ENCODE measurements around the gene TOM1L2. TPM values are rescaled to one million over a fixed set of nuclear protein-coding genes. Genes with fewer than 3 reads are reported as not detected.

Gene TOM1L2
- total and polyA plus RNA-seq, 2 donors: 33.0 to 58.7 TPM

GRCh38 chr17:17954079-17954478 is 18.1 kb downstream of the TOM1L2 start:
- DNase-seq (ENCODE audit: extremely low spot score): no peak
- Histone ChIP-seq H3K27ac (ENCODE audit: low read depth) (no peak overlapping the region), H3K36me3 (ENCODE audit: insufficient read depth) (no peaks in the 10 kb centered on the region), H3K4me3 (ENCODE audit: low read depth, low read length) (no peak overlapping the region), H3K4me1 (ENCODE audit: insufficient read depth) (peaks cover 3% of the 10 kb centered on the region)
- 99% methylated on average over 3 of the region's 3 CpGs for WGBS

GRCh38 chr17:17952691-17953090 is 19.5 kb downstream of the TOM1L2 start:
- Histone ChIP-seq H3K4me3 (ENCODE audit: low read depth, low read length) (no peak overlapping the region), H3K4me1 (ENCODE audit: insufficient read depth) (peaks cover 2% of the 10 kb centered on the region), H3K27ac (ENCODE audit: low read depth) (no peak overlapping the region), H3K36me3 (ENCODE audit: insufficient read depth) (no peaks in the 10 kb centered on the region)
- DNase-seq (ENCODE audit: extremely low spot score): no peak
- whole genome bisulfite sequencing: 95% methylated on average over 3 of the region's 3 CpGs

- Histone ChIP-seq H3K27ac (ENCODE audit: low read depth) (no peak overlapping the region), H3K4me3 (ENCODE audit: low read depth, low read length) (no peak overlapping the region), H3K4me1 (ENCODE audit: insufficient read depth) (peaks cover 2% of the 10 kb centered on the region), H3K36me3 (ENCODE audit: insufficient read depth) (no peaks in the 10 kb centered on the region)
- DNase-seq (ENCODE audit: extremely low spot score): no peak
- WGBS: 73% methylated on average over 5 of the region's 5 CpGs
These were observed 20.7 kb downstream of the TOM1L2 start for GRCh38 chr17:17951524-17951923.

- no peak for DNase-seq (ENCODE audit: extremely low spot score)
- no peak overlapping the region for H3K27ac ChIP-seq (ENCODE audit: low read depth)
- no peak overlapping the region for H3K4me3 ChIP-seq (ENCODE audit: low read depth, low read length)
- 93% methylated on average over 1 of the region's 1 CpG for WGBS
- H3K36me3 ChIP-seq (ENCODE audit: insufficient read depth): no peaks in the 10 kb centered on the region
- peaks cover 2% of the 10 kb centered on the region for H3K4me1 ChIP-seq (ENCODE audit: insufficient read depth)
These were observed 21.4 kb downstream of the TOM1L2 start for GRCh38 chr17:17950806-17951205.

GRCh38 chr17:17950347-17950746 is 21.9 kb downstream of the TOM1L2 start:
- Histone ChIP-seq H3K36me3 (ENCODE audit: insufficient read depth) (no peaks in the 10 kb centered on the region), H3K27ac (ENCODE audit: low read depth) (no peak overlapping the region), H3K4me3 (ENCODE audit: low read depth, low read length) (no peak overlapping the region), H3K4me1 (ENCODE audit: insufficient read depth) (peaks cover 2% of the 10 kb centered on the region)
- 98% methylated on average over 7 of the region's 7 CpGs for WGBS
- no peak for DNase-seq (ENCODE audit: extremely low spot score)

GRCh38 chr17:17947966-17948365 is 24.2 kb downstream of the TOM1L2 start:
- 88% methylated on average over 1 of the region's 1 CpG for WGBS
- H3K36me3 ChIP-seq (ENCODE audit: insufficient read depth): no peaks in the 10 kb centered on the region
- H3K27ac ChIP-seq (ENCODE audit: low read depth): peak overlapping the region; percentile 65
- H3K4me3 ChIP-seq (ENCODE audit: low read depth, low read length): no peak overlapping the region
- no peak for DNase-seq (ENCODE audit: extremely low spot score)
- no peaks in the 10 kb centered on the region for H3K4me1 ChIP-seq (ENCODE audit: insufficient read depth)

- 80% methylated on average over 5 of the region's 5 CpGs for whole genome bisulfite sequencing
- Histone ChIP-seq H3K36me3 (ENCODE audit: insufficient read depth) (no peaks in the 10 kb centered on the region), H3K4me3 (ENCODE audit: low read depth, low read length) (no peak overlapping the region), H3K4me1 (ENCODE audit: insufficient read depth) (no peaks in the 10 kb centered on the region), H3K27ac (ENCODE audit: low read depth) (no peak overlapping the region)
- DNase-seq (ENCODE audit: extremely low spot score): no peak
These were observed 24.9 kb downstream of the TOM1L2 start for GRCh38 chr17:17947309-17947708.

- no peak for DNase-seq (ENCODE audit: extremely low spot score)
- Histone ChIP-seq H3K4me1 (ENCODE audit: insufficient read depth) (peaks cover 1% of the 10 kb centered on the region), H3K4me3 (ENCODE audit: low read depth, low read length) (no peak overlapping the region), H3K27ac (ENCODE audit: low read depth) (no peak overlapping the region), H3K36me3 (ENCODE audit: insufficient read depth) (no peaks in the 10 kb centered on the region)
- 82% methylated on average over 3 of the region's 3 CpGs for WGBS
These were observed 26.1 kb downstream of the TOM1L2 start for GRCh38 chr17:17946093-17946492.

GRCh38 chr17:17944743-17945142 is 27.5 kb downstream of the TOM1L2 start:
- WGBS: 67% methylated on average over 11 of the region's 11 CpGs
- H3K4me3 ChIP-seq (ENCODE audit: low read depth, low read length): no peak overlapping the region
- H3K4me1 ChIP-seq (ENCODE audit: insufficient read depth): peaks cover 5% of the 10 kb centered on the region
- DNase-seq (ENCODE audit: extremely low spot score): no peak
- H3K27ac ChIP-seq (ENCODE audit: low read depth): no peak overlapping the region
- no peaks in the 10 kb centered on the region for H3K36me3 ChIP-seq (ENCODE audit: insufficient read depth)

- Histone ChIP-seq H3K4me1 (ENCODE audit: insufficient read depth) (peaks cover 5% of the 10 kb centered on the region), H3K36me3 (ENCODE audit: insufficient read depth) (no peaks in the 10 kb centered on the region), H3K4me3 (ENCODE audit: low read depth, low read length) (no peak overlapping the region), H3K27ac (ENCODE audit: low read depth) (no peak overlapping the region)
- WGBS: 46% methylated on average over 7 of the region's 7 CpGs
- DNase-seq (ENCODE audit: extremely low spot score): no peak
These were observed 28.0 kb downstream of the TOM1L2 start for GRCh38 chr17:17944242-17944641.

GRCh38 chr17:17943281-17943984 is 28.8 kb downstream of the TOM1L2 start:
- Histone ChIP-seq H3K36me3 (ENCODE audit: insufficient read depth) (no peaks in the 10 kb centered on the region), H3K4me3 (ENCODE audit: low read depth, low read length) (no peak overlapping the region), H3K4me1 (ENCODE audit: insufficient read depth) (peaks cover 5% of the 10 kb centered on the region), H3K27ac (ENCODE audit: low read depth) (no peak overlapping the region)
- WGBS: 52% methylated on average over 3 of the region's 3 CpGs
- no peak for DNase-seq (ENCODE audit: extremely low spot score)

- DNase-seq (ENCODE audit: extremely low spot score): no peak
- no peaks in the 10 kb centered on the region for H3K36me3 ChIP-seq (ENCODE audit: insufficient read depth)
- H3K4me3 ChIP-seq (ENCODE audit: low read depth, low read length): no peak overlapping the region
- no peak overlapping the region for H3K27ac ChIP-seq (ENCODE audit: low read depth)
- H3K4me1 ChIP-seq (ENCODE audit: insufficient read depth): peaks cover 5% of the 10 kb centered on the region
These were observed 29.4 kb downstream of the TOM1L2 start for GRCh38 chr17:17942846-17943245.

- no peak for DNase-seq (ENCODE audit: extremely low spot score)
- no peaks in the 10 kb centered on the region for H3K36me3 ChIP-seq (ENCODE audit: insufficient read depth)
- H3K4me1 ChIP-seq (ENCODE audit: insufficient read depth): peaks cover 5% of the 10 kb centered on the region
- H3K27ac ChIP-seq (ENCODE audit: low read depth): peak overlapping the region; percentile 24
- H3K4me3 ChIP-seq (ENCODE audit: low read depth, low read length): no peak overlapping the region
- WGBS: 40% methylated on average over 5 of the region's 5 CpGs
These were observed 31.2 kb downstream of the TOM1L2 start for GRCh38 chr17:17941015-17941414.

- Histone ChIP-seq H3K4me1 (ENCODE audit: insufficient read depth) (peaks cover 5% of the 10 kb centered on the region), H3K4me3 (ENCODE audit: low read depth, low read length) (no peak overlapping the region), H3K27ac (ENCODE audit: low read depth) (no peak overlapping the region), H3K36me3 (ENCODE audit: insufficient read depth) (no peaks in the 10 kb centered on the region)
- 19% methylated on average over 3 of the region's 3 CpGs for WGBS
- no peak for DNase-seq (ENCODE audit: extremely low spot score)
These were observed 31.7 kb downstream of the TOM1L2 start for GRCh38 chr17:17940441-17940911.
